ENCODE data around the gene SDF4. TPM values are rescaled to one million over a fixed set of nuclear protein-coding genes. Genes with fewer than 3 reads are reported as not detected.
A peak's percentile ranks its signal among the peaks of the same experiment; 100 is the strongest.

The SDF4 gene, protein sequence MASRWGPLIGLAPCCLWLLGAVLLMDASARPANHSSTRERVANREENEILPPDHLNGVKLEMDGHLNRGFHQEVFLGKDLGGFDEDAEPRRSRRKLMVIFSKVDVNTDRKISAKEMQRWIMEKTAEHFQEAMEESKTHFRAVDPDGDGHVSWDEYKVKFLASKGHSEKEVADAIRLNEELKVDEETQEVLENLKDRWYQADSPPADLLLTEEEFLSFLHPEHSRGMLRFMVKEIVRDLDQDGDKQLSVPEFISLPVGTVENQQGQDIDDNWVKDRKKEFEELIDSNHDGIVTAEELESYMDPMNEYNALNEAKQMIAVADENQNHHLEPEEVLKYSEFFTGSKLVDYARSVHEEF
- total RNA-seq (100 to 1,000 TPM in 9 of 10 donors, 10 to 100 TPM in 1; 95.6 to 174 (median 123) TPM), polyA plus RNA-seq (100 to 1,000 TPM; 107 to 184 TPM)
- long read RNA-seq, donor 1, transcript SDF4-202 (7 exons, 1,956 nt): major isoform, 248 of 366 reads
- long read RNA-seq, donor 1, transcript SDF4-207 (3 exons, 3,516 nt): minor isoform, 20 of 366 reads
- long read RNA-seq, donor 1, partial matches to known transcripts: 80 of 366 reads
- long read RNA-seq, donor 1, other reads (novel, unspliced or antisense): 14 of 366 reads
- long read RNA-seq, donor 2, transcript SDF4-202 (7 exons, 1,956 nt): major isoform, 337 of 518 reads
- long read RNA-seq, donor 2, transcript SDF4-206 (2 exons, 2,591 nt): minor isoform, 6 of 518 reads
- long read RNA-seq, donor 2, transcript SDF4-207 (3 exons, 3,516 nt): minor isoform, 21 of 518 reads
- long read RNA-seq, donor 2, partial matches to known transcripts: 115 of 518 reads
- long read RNA-seq, donor 2, other reads (novel, unspliced or antisense): 35 of 518 reads
- long read RNA-seq, donor 3, transcript SDF4-202 (7 exons, 1,956 nt): major isoform, 293 of 373 reads
- long read RNA-seq, donor 3, transcript SDF4-207 (3 exons, 3,516 nt): minor isoform, 6 of 373 reads
- long read RNA-seq, donor 3, partial matches to known transcripts: 53 of 373 reads
- long read RNA-seq, donor 3, other reads (novel, unspliced or antisense): 18 of 373 reads

DNA sequence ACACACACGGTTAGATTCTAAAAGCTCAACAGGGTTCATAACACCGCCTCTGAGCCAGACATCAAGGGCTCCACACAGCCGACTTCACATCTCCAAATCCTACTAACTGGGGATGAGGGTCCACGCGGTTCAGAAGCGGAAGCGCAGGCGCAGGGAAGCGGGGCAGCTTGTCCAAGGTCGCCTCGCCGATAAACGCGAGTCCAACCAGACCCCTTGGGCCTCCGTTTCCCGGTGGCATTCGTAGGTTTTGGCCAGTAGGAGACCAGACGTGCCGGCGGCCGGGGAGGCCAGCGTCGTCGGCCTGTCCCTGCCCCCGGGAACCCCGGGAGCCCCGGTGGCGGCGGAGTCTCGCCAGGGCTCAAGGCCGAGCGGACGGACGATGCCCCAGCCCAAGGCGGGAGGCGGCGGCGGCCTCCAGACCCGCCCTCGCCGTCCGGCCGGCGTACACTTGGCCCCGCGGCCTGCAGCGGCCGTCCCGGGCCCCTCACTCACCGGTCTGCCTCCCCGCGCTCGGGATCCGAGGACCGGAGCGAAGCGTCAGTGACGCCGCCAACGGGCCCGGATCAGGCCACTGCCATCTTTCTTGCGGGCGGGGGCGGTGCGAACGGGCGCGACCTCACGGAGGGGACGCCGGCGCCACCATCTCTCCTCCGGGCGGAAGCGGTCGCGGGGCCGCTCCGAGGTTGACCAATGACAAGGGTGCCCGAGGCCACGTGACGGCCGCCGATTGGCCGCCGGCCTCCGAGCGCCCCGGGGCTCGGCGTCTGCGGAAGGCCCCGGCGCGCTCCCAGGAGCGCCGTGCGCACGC, at the start of gene SDF4:
Gene SDF4, minus strand, starts transcription at position 602 of the 808 bp plus-strand sequence. CDS start 3,229 bp downstream, outside the sequence.
- Histone ChIP-seq H3K27me3 (no peaks in the 10 kb centered on the region), H3K27ac (peak within 1 kb of the TSS; percentile 92 to 99 (median 96)), H3K9me3 (no peaks in the 10 kb centered on the region), H3K4me3 (peak within 1 kb of the TSS; percentile 73 to 100 (median 96)), H3K36me3 (peaks cover 0 to 38% (median 14%) of the 10 kb centered on the region in 9 donors), H3K4me1 (peaks cover 11 to 48% (median 30%) of the 10 kb centered on the region in 9 donors)
- intact Hi-C loops (cut with DNase I): loop anchor here in 4 of 10 donors (2.0 to 5.0 kb wide), 4 partner anchors 41 to 115 kb away; partner anchors contain the start of genes C1orf159 (in 1 of the 4) and UBE2J2 (in 1 of the 4)
- TF ChIP-seq, protein P1, sequence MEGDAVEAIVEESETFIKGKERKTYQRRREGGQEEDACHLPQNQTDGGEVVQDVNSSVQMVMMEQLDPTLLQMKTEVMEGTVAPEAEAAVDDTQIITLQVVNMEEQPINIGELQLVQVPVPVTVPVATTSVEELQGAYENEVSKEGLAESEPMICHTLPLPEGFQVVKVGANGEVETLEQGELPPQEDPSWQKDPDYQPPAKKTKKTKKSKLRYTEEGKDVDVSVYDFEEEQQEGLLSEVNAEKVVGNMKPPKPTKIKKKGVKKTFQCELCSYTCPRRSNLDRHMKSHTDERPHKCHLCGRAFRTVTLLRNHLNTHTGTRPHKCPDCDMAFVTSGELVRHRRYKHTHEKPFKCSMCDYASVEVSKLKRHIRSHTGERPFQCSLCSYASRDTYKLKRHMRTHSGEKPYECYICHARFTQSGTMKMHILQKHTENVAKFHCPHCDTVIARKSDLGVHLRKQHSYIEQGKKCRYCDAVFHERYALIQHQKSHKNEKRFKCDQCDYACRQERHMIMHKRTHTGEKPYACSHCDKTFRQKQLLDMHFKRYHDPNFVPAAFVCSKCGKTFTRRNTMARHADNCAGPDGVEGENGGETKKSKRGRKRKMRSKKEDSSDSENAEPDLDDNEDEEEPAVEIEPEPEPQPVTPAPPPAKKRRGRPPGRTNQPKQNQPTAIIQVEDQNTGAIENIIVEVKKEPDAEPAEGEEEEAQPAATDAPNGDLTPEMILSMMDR (IDR thresholded peaks at IDR 0.05): no peak
- 0% methylated on average over 66 to 99 of the region's 99 CpGs for WGBS, 2 donors
- DNase-seq: peak; percentile 97
- peak; percentile 96 to 99 (median 98) for ATAC-seq

DNA sequence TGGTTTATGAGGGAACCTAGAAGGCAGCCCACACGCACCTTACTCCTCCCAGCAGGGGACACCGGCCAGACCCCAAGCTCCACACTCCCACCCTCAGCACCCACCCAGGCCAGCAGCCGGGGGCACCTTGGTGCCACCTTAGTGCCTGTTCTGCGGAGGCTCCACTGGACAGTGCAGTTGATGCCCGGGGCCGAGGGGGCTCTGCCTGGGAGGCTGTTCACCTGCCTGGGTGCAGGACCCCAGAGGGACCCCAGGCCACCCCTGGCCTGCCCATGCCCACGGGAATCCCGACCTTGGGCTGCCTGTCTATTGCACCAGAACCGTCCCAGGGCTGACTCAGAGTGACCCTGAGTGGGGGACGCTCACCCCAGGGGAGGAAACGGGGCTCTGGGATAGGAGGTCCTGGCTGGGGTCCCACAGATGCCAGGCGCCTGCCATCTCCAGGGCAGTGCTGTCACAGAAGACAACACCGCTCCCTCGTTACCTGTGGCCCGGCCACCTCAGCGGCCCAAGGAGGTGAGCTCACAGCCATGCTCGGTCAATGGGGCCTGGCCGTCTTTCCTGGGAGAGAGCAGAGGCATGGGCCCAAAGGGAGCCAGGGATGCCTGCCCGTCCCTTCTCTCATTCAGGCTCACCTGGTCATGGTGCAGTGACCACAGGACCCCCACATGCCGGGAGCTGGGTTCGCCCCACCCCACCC, 49.1 kb upstream of the SDF4 start:
- Histone ChIP-seq H3K27ac (peak overlapping the region in 1 of 10 donors; percentile 31), H3K9me3 (no peaks in the 10 kb centered on the region), H3K4me3 (no peak overlapping the region), H3K4me1 (peaks cover 0 to 11% (median 0%) of the 10 kb centered on the region in 9 donors), H3K36me3 (no peaks in the 10 kb centered on the region), H3K27me3 (peaks cover 0 to 12% (median 8%) of the 10 kb centered on the region in 7 donors)
- ATAC-seq: peak in 4 of 8 donors; percentile 2 to 7 (median 6)
- peak in 1 of 2 donors; percentile 10 for DNase-seq
- intact Hi-C loops (cut with DNase I): no loop called here
- 89 to 94% methylated on average over 21 of the region's 21 CpGs for WGBS, 2 donors
- TF ChIP-seq, protein P1 (IDR thresholded peaks at IDR 0.05): no peak

DNA sequence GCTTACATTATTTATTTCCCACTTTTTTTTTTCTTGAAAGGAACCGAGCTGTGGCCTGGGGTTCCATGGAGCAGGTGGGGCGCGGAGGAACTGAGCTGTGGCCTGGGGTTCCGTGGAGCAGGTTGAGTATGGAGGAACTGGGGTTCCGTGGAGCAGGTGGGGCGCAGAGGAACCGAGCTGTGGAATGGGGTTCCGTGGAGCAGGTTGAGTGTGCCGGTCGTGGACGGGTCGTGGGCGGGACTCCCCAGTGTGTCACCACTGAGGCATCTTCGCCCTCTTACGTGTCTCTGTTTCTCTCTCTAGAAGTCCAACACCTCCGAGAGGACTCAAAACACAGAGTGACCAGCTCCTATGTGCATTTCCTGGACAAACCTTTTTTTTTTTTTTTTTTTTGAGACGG, 47.2 kb upstream of the SDF4 start:
- intact Hi-C loops (cut with DNase I): no loop called here
- H3K4me3 ChIP-seq: no peak overlapping the region
- DNase-seq (no peak), ATAC-seq (no peak)
- TF ChIP-seq, protein P1 (IDR thresholded peaks at IDR 0.05): no peak
- H3K27me3 ChIP-seq: no peaks in the 10 kb centered on the region
- no peaks in the 10 kb centered on the region for H3K9me3 ChIP-seq
- 92 to 93% methylated on average over 16 of the region's 17 CpGs for WGBS, 2 donors
- no peak overlapping the region for H3K27ac ChIP-seq
- H3K36me3 ChIP-seq: no peaks in the 10 kb centered on the region
- peaks cover 5 to 20% (median 8%) of the 10 kb centered on the region in 9 donors for H3K4me1 ChIP-seq
